HG03095 (cell line): Measurements from ENCODE around the gene STARD9.
"Not testable (repeated sequence)": the region's sequence is repeated elsewhere in the genome, so short reads cannot be mapped to it uniquely, and the experiment has no call there.

Experiments
- ATAC-seq: cut with Tn5 transposase; IDR thresholded peaks from one replicate; pipeline ENCODE4 v1.9.1; 2021; ENCODE audit warnings: moderate library complexity; ENCODE audit not compliant: unreplicated experiment

The STARD9 gene

DNA sequence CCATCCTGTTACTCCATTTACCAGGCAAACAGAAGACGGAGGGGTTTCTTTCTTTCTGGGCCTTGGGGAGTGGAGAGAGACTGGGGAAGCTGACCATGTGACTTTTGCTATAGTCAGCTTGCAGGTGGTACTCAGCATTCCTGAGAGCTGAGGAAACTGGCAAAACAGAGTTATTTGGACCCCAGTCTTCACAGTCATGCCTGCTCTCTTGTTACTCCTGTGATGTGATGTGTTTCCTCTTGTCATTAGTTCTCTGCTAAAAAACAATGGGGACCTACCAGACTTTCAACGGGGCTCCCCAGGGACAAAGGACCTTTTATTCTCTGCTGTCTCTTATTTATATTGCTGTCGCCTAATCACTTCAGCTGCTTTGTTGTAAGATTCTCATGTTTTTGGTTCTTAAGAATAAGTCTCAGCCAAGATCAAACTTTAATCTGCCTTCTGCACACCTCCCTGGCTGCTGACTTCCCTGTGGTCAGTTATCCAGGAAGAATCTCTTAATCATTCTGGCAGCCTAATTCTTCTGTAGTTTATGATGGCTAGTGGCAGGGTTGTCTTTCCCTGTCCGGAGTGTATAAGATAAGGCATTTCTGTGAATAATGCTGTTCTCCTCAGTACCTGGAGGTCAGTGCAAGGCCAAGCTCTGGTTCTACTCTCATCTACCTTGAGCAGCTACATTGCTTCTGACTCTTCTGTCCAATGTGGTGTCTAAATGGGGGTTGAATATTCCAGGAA, 8.8 kb downstream of the STARD9 start:
- no peak for ATAC-seq

DNA sequence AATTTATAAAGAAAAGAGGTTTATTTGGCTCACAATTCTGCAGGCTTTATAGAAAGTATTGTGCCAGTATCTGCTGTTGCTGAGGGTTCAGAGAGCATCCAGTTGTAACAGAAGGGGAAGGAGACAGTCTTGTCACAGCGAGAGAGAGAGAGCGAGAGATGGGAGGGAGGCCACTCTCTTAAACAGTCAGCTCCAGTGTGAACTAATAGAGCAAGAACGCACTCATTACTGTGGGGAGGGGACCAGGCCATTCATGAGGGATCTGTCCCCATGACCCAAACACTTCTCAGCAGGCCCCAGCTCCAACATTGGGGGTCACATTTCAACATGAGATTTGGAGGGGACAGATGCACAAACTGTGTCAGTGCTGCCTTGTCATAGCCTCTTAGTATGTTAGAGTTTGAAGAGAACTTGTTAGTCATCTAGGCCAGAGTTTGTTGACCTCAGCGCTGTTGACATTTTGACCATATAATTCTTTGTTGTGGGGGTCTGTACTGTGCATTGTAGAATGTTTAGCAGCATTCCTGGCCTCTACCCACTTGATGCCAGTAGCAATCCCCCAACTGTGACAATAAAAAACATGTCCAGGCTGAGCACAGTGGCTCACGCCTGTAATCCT, 15.3 kb downstream of the STARD9 start:
- no peak for ATAC-seq

DNA sequence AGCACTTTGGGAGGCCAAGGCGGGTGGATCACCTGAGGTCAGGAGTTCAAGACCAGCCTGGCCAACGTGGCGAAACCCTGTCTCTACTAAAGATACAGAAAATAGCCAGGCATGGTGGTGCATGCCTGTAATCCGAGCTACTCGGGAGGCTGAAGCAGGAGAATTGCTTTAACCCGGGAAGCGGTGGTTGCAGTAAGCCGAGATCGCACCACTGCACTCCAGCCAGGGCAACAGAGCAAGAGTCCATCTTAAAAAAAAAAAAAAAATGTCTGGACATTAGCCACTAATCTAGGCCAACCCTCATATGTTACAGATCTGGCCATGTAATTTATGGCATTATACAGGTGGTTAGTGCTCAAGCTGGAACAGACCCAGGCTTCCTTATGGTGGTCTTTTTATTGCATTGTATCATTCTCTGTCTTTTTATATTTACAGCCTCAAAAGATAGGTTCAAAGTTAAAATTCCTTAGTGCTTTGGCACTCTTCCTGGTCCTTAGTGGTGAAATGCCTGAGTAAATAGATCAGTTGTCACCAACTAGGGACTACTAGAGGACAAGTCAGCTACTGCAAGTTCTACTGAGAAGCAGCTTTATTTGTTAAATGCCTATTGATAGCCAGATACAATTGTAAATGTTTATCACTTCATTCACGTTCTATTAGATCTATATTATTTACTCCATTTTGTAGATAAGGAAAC, 16.0 kb downstream of the STARD9 start:
- no peak for ATAC-seq

DNA sequence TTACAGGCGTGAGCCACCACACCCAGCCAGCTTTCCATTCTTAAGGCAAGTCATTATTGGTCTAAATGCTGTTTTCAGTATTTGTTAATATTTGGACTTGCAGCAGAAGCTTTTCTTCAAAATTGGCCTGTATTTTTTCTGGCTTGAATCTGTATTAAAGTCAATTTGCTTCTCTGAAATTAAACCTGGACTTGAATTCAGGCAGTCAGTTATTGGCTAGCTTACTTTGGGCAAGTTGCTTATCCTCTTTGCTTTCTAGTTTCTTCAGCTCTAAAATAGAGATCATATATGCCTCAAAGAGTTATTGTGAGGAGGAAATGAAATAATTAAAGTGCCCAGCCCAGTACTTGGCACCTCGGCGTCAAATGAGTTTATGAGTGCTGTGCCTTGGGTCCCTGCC, 17.3 kb downstream of the STARD9 start:
- no peak for ATAC-seq

DNA sequence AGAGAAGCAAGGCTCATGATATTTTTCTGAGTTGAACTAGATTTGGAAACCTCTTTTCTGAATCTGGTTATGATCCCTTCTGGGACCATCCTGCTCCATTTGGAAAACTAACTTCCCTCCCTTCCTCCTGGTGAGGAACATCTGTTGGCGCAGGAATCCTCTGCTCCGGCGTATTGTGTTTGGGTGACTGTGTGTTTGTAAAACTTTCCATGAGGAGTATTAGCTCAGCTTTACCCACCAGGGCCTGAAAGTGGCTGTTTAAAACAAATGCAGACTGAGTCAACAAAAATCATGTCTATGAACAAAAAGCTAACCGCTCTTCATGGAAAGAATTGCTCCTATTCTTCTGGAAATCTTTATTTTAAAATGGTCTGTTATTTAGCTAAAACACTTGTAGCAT, 17.7 kb downstream of the STARD9 start:
- ATAC-seq, result no peak

DNA sequence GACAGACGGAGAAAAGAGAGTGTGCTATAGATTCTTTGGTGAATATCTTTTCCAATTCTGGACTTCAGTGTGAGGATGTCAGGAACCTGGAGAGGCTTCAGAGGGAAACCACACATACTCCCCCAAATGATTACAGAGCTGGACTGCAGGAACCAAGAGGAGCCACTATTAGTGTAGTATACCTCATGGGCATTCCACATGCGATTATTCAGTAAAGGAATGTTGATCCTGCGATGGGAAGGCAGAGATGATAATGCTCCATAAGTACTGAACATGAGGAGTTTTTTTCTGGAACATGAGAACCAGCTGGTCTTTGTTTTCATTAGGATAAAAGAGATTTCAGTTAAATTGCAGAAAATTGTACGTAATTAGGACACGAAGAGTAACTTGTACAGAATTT, 18.7 kb downstream of the STARD9 start:
- ATAC-seq, result no peak

DNA sequence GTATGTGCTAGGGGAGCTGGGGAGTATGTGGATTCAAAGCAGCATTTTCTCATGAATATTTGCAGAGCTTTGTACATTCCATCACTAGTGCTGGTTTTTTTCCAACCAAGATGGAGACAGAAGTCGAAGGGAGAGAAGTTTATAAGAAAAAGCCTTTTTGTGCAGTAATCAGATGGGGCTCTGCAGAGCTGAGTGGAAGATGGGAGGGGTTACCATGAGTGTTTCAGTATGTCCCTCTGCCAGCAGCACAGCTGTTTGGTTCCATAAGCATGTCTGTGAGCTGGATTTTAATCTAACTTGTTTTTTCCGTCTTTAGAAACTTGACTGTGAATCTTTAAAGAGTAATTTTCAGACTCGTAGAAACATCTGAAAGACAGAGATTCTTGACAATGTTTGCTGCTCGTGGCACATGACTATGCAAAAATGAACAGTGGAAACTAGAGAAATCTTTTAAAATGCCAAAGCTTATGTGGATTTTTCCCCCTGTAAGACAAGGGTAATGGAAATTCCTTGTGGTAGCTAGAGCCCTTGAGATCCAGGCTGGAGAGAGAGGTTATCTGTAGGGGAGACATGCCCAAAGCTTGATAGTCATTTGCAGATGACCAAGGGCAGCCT, 20.3 kb downstream of the STARD9 start:
- ATAC-seq, result no peak

DNA sequence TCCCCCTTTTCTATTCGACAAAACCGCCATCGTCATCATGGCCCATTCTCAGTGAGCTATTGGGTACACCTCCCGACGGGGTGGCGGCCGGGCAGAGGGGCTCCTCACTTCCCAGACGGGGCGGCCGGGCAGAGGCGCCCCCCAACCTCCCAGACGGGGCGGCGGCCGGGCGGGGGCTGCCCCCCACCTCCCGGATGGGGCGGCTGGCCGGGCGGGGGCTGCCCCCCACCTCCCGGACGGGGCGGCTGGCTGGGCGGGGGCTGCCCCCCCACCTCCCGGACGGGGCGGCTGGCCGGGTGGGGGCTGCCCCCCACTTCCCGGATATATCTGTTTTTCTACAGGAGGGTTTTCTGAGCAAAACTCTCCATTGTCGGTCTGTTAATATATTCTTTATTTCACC, 25.9 kb downstream of the STARD9 start:
- not testable (repeated sequence) for ATAC-seq

DNA sequence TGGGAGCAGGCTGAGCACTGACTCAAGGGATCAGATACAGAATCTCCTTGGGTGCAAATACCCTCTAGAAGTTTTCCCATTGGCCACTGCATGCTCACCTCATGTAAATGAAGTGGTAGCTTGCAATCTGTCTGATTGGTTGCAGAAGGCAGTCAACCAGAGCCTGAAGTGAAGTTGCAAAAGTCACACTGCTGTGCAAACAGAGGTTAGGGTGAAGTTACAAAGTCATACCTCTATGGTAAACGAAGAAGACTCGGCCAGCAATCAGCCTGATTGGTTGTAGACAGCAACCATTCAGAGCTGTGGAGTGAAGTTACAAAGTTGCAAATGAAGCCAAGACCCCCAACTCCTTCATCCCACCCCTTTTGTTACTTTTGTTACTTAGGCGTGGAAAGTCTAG, 27.1 kb downstream of the STARD9 start:
- no peak for ATAC-seq

DNA sequence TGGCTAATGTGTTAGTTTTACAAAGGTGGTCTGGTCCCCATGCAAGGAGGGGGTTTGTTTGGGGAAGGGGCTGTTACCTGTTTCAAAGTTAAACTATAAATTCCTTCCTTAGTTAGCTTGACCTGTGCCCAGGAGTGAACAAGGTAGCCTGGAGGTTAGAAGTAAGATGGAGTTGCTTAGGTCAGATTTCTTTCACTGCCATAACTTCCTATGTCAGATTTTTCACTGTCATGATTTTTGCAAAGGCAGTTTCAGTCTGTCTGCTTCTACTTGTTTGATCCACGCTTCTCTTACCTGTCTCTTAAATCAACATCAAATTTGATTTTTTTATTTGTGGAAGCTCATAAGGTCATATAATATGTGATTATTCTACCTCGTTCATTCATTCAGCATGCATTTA, 28.6 kb downstream of the STARD9 start:
- no peak for ATAC-seq

DNA sequence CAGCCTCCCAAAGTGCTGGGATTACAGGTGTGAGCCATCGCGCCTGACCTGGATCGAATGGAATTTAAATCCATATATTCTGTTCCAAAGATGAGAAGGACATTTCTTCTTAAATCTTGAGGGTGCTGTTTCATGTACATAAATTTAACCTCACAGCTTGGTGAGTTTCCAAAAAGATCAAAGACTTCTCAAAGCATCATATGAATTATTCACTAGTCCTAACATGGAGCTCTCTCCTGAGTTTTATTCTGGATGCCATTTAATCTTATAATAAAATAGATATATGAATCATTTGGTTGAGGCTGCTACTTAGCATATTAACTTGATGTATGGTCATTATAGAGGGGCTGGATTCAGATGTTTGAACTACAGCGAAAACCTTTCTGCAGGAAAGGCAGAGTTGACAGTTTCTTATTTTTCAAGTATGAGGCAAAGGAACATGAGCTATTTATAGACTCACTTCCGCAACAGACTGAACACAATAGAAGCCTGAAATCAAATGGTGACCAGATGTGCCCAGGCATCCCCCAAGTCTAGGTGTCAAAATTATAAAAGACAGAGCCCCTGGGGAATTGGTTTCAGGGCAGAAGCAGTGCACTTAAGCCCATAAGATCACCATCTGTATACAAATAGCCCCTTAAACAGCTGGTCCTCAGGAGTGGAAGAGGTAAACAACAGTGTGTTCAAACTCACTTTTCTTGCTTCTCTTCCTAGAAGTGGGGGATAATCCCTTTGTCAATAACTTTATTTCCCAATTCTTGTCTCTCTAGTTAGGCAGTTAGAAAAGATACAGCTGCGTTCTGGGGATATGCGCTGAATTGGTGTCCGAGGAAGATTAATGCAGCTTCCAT, 29.7 kb downstream of the STARD9 start:
- no peak for ATAC-seq

DNA sequence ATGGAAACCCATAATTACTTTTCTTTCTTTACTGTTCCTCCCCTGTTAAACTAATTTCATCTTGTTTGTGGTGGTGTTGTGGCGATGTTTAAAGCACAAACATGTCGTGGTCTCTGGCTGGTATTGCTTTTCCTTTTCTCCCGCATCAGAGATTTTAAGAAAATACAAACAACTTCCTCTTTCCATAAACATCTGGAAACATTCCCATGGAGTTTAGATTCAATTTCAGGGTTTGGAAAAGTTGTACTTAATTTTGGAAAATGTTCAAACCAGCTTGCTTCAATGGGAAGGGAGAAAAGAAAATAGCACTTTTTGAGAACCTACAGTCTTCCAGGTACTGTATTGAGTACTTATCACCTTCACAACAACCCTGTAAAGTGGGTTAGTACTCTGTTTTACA, 30.4 kb downstream of the STARD9 start:
- ATAC-seq, result no peak

DNA sequence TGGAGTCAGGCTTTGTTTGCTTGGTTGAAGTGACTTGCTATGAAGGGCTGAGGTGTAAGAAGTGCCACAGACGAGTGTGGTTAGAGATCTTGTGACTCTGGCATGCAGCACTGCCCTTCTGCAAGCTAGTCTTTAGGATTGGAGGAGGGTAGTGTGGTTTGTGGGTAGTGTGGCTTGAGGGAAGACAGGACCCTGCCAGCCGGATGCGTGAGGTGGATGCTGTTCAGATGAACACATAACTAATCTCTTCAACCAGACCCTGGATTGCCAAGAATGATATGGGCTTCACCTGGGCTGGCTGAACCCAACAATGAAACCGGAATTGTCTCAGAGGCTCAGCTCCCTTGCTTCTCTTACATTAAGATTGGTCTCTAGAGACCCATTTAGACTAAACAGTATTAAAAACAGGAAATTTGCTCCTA, 32.7 kb downstream of the STARD9 start:
- no peak for ATAC-seq

DNA sequence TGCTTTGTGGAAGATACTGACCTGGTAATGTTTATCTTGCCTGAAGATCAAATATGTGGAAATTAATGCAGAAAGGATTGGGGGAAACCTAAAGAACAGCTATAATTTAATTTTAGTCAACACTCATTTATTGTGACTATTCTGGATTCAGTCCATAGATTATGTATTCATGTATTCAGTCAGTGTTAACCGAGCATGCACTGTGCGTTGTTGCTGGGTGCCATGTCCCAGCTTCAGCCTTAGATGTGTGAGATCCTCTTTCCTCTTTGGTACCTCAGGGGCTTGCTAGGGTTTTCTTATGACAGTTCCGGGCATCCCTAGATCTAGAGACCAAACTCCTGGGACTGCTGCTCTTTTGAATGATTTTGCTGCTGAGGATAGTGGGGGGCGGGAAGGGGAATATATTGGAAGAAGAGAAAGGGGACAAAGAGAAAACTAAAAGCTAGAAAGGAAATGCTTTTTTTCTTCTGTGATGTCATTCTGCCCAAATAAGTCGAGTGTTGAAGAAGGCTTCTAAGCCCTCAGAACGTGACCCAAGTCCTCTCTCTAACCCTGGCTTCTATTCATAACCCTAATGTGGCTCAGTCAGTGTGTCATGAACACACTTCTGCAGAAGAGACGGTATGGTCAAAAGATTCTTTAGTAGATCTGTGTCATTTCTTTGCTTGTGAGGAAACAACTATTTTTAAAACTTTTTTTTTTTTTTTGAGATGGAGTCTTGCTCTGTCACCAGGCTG, 33.5 kb downstream of the STARD9 start:
- ATAC-seq, result no peak

DNA sequence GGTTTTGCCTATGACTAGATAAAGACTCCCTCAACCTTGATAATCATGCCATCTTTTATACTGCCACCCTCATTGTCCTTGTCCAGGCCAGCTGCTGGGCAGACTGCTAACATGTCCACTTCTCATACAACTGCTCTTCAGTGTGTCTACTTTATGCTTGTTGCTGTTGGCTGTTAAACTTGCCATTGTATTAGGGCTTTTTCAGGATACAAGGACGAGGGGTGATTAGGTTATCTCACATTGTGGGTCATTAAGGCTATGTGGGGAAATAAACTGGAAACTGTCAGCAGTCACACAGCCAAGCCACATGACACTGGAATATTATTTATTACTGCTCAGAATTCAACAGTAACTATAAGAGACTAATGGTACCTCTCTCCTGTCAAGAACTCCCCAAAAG, 36.1 kb downstream of the STARD9 start:
- ATAC-seq, result no peak

DNA sequence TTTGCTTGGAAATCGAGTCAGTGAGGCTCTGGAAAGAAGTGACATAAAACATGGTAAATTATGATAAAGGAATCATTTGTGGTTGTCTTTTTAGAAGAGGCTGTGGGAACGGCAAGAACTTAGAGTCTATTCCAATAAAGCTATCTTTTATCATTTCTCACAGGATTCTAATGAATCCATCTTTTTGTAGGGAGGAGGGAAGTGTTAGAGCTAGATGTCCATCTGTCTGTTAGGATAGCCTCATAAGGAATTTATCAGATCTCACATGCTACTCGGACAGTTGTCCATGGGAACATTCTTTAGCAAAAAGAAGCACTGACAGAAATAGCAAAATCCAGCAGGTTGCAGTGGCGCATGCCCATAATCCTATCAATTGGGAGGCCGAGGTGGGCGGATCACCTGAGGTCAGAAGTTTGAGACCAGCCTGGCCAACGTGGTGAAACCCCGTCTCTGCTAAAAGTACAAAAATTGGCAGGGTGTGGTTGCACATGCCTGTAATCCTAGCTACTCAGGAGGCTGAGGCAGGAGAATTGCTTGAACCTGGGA, 37.0 kb downstream of the STARD9 start:
- no peak for ATAC-seq

DNA sequence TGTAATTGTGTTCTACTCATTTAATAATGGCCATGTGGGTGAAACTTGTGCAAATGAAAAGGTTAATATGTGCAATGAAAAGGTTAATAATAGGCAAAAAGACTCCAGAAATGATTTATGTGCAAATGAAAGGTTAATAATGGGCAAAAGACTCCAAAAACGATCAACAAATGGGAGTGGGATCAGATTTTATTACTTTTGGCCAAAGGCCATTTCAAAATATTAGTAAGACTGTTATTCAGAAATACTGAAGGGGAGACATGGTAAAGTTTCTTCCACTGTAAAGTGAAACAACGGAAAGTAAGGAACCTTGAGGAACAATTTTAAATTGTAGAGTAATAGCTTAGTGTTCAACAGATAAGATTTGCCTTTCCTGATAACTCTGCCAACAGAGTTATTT, 40.7 kb downstream of the STARD9 start:
- ATAC-seq, result no peak

DNA sequence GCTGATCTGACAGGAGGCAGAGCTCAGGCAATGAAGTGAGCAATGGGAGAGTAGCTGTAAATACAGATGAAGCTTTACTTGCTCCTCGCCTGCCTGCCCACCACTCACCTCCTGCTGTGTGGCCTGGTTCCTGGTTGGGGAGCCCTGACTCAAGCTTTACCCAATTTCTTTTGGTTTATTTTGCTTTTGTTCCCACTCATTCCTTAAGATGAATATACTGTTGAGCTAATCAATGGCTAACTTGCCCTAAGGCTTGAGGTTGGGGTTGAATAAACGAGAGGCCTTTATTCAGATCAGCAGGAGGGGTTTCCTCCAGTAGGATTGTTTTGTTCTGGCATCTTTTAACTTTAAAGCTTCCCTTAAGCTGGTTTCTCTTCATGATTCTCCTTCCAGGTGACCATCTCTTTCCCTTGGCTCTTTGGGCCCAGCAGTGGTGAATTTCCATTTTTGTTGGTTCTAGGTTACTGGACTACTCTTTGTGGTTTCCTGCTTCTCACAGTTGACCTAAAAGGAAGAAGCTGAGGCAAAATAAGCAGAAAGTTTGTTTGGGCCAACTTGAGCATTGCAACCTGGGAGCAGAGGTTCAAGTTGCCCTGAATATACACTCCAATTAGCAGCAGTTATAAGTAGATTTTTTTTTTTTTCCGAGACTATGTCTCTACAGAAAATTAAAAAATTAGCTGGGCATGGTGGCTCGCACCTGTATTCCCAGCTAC, 44.4 kb downstream of the STARD9 start:
- no peak for ATAC-seq

DNA sequence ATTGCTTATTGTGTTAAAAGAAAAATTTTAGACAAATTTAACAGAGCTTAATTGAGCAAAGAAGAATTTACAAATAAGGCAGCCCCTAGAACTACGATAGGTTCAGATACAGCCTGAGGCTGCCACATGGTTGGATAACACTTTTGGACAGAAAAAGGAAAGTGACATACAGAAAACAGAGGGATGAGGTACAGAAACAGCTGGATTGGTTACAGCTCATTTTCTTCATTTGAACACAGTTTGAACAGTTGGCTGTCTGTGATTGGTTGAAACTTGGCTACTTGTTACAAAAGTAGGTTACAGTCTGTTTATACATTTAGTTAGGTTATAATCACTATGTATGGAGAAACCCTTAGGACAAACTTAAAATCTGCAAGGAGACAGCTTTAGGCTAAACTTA, 46.0 kb downstream of the STARD9 start:
- ATAC-seq, result no peak
